ENCODE data around the gene JAG2.

Gene JAG2

GRCh38 chr14:105161964-105162668 lies 6.5 kb downstream of the JAG2 start:
- TF ChIP-seq SNAI2 (CRISPR knock-in tag; IDR thresholded peaks at IDR 0.05), result no peak
- TF ChIP-seq ZFP3 (CRISPR knock-in tag; IDR thresholded peaks at IDR 0.05), result no peak
- no peak for TF ChIP-seq ESRRG (CRISPR knock-in tag; IDR thresholded peaks at IDR 0.05)
- TF ChIP-seq GLIS3 (CRISPR knock-in tag; IDR thresholded peaks at IDR 0.05), result no peak
- no peak for TF ChIP-seq ISL1 (CRISPR knock-in tag; IDR thresholded peaks at IDR 0.05)
- no peak for TF ChIP-seq ZNF8 (CRISPR knock-in tag; IDR thresholded peaks at IDR 0.05)
- TF ChIP-seq ZNF565 (CRISPR knock-in tag; conservative IDR thresholded peaks at IDR 0.05; ENCODE audit: low read depth), result no peak
- TF ChIP-seq TCF4 (CRISPR knock-in tag; IDR thresholded peaks at IDR 0.05; ENCODE audit: borderline replicate concordance), result no peak
- TF ChIP-seq CREB5 (CRISPR knock-in tag; IDR thresholded peaks at IDR 0.05; ENCODE audit: low read depth), result no peak
- TF ChIP-seq PATZ1 (CRISPR knock-in tag; IDR thresholded peaks at IDR 0.05; ENCODE audit: borderline replicate concordance), result no peak
- no peak for TF ChIP-seq POU6F1 (CRISPR knock-in tag; IDR thresholded peaks at IDR 0.05; ENCODE audit: borderline replicate concordance, low read depth)
- TF ChIP-seq OSR1 (CRISPR knock-in tag; IDR thresholded peaks at IDR 0.05), result no peak
- no peak for TF ChIP-seq BACH2 (CRISPR knock-in tag; IDR thresholded peaks at IDR 0.05; ENCODE audit: borderline replicate concordance)
- no peak for ATAC-seq

- no peak for ATAC-seq
- no peak for TF ChIP-seq ZC3H10 (CRISPR knock-in tag; IDR thresholded peaks at IDR 0.05)
- TF ChIP-seq POU6F1 (CRISPR knock-in tag; IDR thresholded peaks at IDR 0.05; ENCODE audit: borderline replicate concordance, low read depth), result no peak
- TF ChIP-seq OSR1 (CRISPR knock-in tag; IDR thresholded peaks at IDR 0.05), result no peak
- no peak for TF ChIP-seq ZFP3 (CRISPR knock-in tag; IDR thresholded peaks at IDR 0.05)
- TF ChIP-seq ARNTL (CRISPR knock-in tag; IDR thresholded peaks at IDR 0.05; ENCODE audit: borderline replicate concordance, low read depth), result no peak
- no peak for TF ChIP-seq RARB (CRISPR knock-in tag; IDR thresholded peaks at IDR 0.05)
- TF ChIP-seq SNAI2 (CRISPR knock-in tag; IDR thresholded peaks at IDR 0.05), result no peak
- no peak for TF ChIP-seq TCF4 (CRISPR knock-in tag; IDR thresholded peaks at IDR 0.05; ENCODE audit: borderline replicate concordance)
- TF ChIP-seq GLIS3 (CRISPR knock-in tag; IDR thresholded peaks at IDR 0.05), result no peak
- no peak for TF ChIP-seq CSDC2 (CRISPR knock-in tag; IDR thresholded peaks at IDR 0.05)
- TF ChIP-seq ZNF8 (CRISPR knock-in tag; IDR thresholded peaks at IDR 0.05), result no peak
- no peak for TF ChIP-seq ZNF70 (CRISPR knock-in tag; IDR thresholded peaks at IDR 0.05)
- TF ChIP-seq ZNF565 (CRISPR knock-in tag; conservative IDR thresholded peaks at IDR 0.05; ENCODE audit: low read depth), result no peak
- TF ChIP-seq PATZ1 (CRISPR knock-in tag; IDR thresholded peaks at IDR 0.05; ENCODE audit: borderline replicate concordance), result no peak
- no peak for TF ChIP-seq CSRNP3 (CRISPR knock-in tag; IDR thresholded peaks at IDR 0.05)
Measured at GRCh38 chr14:105161309-105161708, 7.3 kb downstream of the JAG2 start.
